ENCODE measurements around the gene HMGN4.
A peak's percentile ranks its signal among the peaks of the same experiment; 100 is the strongest.
"Not testable (repeated sequence)": the region's sequence is repeated elsewhere in the genome, so short reads cannot be mapped to it uniquely, and the experiment has no call there.

HMGN4 gene

DNA sequence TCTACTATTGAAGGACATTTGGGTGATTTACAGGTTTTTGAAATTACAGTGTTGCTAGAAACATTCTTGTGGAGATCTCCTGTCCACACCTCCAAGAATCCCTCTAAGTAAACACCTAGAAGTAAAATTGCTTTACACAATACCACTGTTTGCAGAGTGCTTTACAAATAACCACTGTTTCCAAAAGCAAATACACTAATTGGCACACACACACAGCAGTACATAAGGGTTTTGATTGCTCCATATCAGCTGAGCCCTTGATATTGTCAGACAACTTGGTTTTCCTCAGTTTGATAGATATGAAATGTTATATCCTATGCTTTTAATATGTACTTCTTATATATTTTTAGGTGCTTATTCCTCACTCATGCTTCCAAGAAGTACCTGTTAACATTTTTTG lies 6.3 kb downstream of the HMGN4 start:
- no peak for DNase-seq (ENCODE audit: extremely low read depth, low read depth)
- TF ChIP-seq, protein P1, sequence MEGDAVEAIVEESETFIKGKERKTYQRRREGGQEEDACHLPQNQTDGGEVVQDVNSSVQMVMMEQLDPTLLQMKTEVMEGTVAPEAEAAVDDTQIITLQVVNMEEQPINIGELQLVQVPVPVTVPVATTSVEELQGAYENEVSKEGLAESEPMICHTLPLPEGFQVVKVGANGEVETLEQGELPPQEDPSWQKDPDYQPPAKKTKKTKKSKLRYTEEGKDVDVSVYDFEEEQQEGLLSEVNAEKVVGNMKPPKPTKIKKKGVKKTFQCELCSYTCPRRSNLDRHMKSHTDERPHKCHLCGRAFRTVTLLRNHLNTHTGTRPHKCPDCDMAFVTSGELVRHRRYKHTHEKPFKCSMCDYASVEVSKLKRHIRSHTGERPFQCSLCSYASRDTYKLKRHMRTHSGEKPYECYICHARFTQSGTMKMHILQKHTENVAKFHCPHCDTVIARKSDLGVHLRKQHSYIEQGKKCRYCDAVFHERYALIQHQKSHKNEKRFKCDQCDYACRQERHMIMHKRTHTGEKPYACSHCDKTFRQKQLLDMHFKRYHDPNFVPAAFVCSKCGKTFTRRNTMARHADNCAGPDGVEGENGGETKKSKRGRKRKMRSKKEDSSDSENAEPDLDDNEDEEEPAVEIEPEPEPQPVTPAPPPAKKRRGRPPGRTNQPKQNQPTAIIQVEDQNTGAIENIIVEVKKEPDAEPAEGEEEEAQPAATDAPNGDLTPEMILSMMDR (IDR thresholded peaks at IDR 0.05; ENCODE audit: low read depth, low read length), result no peak

DNA sequence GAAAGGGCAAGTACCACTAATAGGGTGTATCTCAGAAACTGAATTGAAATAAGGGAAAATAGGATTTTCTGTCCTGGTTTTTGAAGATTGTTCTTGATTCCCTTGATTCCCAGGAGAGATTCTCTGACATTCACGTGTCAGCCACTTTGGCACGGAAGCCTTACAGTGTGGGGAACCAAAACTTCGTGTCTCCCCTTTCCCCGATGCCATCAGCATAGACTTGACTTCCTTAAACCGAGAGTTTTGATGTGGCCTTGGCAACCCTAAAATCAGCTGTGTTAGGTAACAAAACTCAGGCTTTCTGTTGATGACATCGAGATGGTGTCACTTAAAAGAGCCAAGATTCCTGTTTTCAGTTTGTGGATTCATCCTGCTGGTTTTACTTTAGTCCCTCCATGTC lies 7.5 kb downstream of the HMGN4 start:
- DNase-seq (ENCODE audit: extremely low read depth, low read depth), result no peak
- TF ChIP-seq, protein P1 (IDR thresholded peaks at IDR 0.05; ENCODE audit: low read depth, low read length), result no peak

DNA sequence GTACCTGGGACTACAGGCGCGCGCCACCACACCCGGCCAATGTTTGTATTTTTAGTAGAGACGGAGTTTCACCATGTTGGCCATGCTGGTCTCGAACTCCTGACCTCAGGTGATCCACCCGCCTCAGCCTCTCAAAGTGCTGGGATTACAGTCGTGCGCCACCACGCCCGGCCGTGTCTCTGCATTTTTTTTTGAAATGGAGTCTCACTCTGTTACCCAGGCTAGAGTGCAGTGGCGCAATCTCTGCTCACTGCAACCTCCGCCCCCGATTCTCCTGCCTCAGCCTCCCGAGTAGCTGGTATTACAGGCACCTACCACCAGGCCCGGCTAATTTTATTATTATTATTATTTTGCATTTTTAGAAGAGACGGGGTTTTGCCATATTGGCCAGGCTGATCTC lies 9.2 kb downstream of the HMGN4 start:
- not testable (repeated sequence) for DNase-seq (ENCODE audit: extremely low read depth, low read depth)

DNA sequence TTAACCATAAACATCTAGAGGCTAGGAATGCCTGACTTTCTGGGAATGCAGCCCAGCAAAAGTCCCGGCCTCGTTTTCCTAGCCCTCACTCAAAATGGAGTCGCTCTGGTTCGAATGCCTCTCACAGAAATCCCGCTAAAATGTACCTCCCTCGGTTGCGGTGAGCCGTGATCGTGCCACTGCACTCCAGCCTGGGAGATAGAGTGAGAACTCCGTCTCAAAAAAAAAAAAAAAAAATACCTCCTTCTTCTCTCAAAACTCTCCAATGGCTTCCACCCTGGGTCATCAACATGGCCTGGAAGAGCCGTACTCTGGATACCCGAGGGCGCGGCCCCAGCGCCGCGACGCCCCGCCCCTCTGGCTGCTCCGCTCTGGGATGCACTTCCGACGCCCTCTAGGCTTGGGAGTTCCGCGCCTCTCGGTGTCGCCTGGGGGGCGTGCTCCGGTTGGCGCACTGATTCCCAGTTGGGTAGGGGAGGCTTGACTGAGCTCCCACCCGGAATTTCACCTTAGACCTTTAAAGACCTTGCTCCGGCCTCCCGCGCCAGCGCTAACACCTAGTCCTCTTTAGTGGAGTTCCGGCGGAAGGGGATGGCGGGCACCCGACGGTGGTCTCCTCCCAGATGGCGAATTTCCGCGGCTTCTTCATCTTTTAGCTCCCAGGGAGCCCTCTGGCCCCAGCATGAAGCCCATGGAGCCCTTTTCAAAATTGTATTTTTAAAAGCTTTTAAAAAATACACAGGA lies 12.3 kb downstream of the HMGN4 start:
- TF ChIP-seq, protein P1 (IDR thresholded peaks at IDR 0.05; ENCODE audit: low read depth, low read length), result peak; percentile 7; the same call in 1 of the 2 replicates

DNA sequence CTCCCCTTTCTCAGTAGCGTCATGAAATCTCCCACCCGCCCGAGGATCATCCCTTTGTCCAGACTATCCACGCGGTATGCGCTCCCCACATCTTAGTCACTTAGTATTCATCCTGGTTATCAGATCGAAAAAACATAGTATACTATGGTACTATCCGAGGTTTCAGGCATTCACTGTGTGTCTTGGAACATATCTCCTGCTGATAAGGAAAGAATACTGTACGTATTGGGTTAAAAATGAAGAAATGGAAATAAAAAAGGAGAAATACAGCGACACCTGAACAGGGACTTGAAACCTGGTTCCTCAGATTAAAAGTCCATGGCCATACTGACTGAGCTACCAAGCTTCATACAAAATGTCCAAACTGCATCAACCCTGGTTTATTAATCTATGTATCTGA lies 14.0 kb downstream of the HMGN4 start:
- no peak for DNase-seq (ENCODE audit: extremely low read depth, low read depth)
- TF ChIP-seq, protein P1 (IDR thresholded peaks at IDR 0.05; ENCODE audit: low read depth, low read length), result no peak

More for the DNA sequence above, 12.3 kb downstream of the HMGN4 start:
- no peak for DNase-seq (ENCODE audit: extremely low read depth, low read depth)

DNA sequence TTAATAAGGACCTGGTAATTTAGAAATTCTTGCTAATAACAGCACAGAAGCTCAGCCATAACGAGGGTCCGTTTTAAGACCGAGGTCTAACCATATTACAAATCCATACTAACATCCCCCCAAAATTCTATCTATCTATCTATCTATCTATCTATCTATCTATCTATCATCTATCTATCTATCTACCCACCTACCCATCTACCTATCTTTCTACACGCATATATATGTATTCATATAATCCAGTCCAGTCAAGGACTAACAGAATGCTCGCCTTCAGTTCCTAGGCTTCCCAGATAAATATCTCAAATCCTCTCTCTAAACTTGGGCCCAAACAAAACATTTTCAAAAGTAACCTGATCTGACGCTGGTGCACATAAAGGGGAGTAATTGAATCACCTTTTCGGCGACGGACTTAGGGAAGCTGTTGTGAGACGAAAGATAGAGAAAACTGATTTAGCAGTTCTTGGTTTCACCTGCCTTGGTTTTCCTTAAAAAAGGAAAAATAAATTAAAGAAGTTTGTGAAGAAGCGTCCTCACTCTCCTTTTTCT lies 14.5 kb downstream of the HMGN4 start:
- TF ChIP-seq, protein P1 (IDR thresholded peaks at IDR 0.05; ENCODE audit: low read depth, low read length), result no peak
- DNase-seq (ENCODE audit: extremely low read depth, low read depth), result no peak

DNA sequence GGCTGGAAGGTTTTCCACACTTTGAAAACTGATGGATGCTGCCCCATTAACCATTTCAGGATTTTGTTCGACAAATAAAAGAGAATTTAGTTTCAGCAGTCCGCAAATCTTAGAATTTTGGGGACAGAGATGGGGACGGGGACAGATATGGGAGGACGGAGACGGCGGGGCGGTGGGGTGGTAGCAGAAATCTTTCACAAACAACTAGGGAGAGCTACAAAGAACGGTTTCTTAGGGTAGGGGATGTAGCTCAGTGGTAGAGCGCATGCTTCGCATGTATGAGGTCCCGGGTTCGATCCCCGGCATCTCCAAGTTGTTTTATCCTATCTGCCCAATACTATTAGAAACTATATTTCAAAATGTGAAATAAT lies 15.1 kb downstream of the HMGN4 start:
- TF ChIP-seq, protein P1 (IDR thresholded peaks at IDR 0.05; ENCODE audit: low read depth, low read length), result no peak
- DNase-seq (ENCODE audit: extremely low read depth, low read depth), result no peak

All from AG09319 (cell line).